Stimulated activated naive CD8-positive, alpha-beta T cell treated with anti-CD3 and anti-CD28 coated beads, Interleukin-15, Interleukin-2, amounts not matched to agents 100 ng/mL and 50 ng/mL, for 24 hours (primary cell): ENCODE measurements around the gene MYT1.
"Not testable (repeated sequence)": the region's sequence is repeated elsewhere in the genome, so short reads cannot be mapped to it uniquely, and the experiment has no call there.

Experiments
- H3K27ac Mint-ChIP-seq: one replicate; pipeline ENCODE4 v1.8.0; 2021; ENCODE audit warnings: mild to moderate bottlenecking, mixed read lengths
- H3K27me3 Mint-ChIP-seq: one replicate; pipeline ENCODE4 v1.8.0; 2021; ENCODE audit warnings: mixed read lengths
- H3K36me3 Mint-ChIP-seq: one replicate; pipeline ENCODE4 v1.8.0; 2021; ENCODE audit warnings: low read depth, mixed read lengths
- H3K4me1 Mint-ChIP-seq: one replicate; pipeline ENCODE4 v1.8.0; 2021; ENCODE audit warnings: low read depth, mixed read lengths
- H3K4me3 Mint-ChIP-seq: one replicate; pipeline ENCODE4 v1.8.0; 2021; ENCODE audit warnings: mild to moderate bottlenecking, mixed read lengths
- H3K9me3 Mint-ChIP-seq: one replicate; pipeline ENCODE4 v1.8.0; 2021; ENCODE audit warnings: mixed read lengths

The MYT1 gene

DNA sequence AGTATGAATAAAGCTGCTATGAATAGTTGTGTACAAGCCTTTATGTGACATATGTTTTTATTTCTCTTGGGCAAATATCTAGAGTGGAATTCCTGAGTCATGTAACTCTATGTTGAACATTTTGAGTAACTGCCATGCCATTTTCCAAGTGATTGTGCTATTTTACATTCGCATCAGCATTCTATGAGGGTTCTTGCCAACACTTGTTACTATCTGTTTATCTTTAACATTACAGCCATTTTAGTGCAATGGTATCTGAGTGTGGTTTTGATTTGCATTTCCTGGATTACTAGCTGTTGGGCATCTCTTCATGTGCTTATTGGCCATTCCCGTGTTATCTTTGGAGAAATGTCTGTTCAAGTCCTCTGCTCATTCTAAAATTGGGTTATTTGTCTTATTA is 19.1 kb downstream of the MYT1 start:
- H3K36me3 Mint-ChIP-seq: no peaks in the 10 kb centered on the region
- H3K4me1 Mint-ChIP-seq: peaks cover 18% of the 10 kb centered on the region
- H3K9me3 Mint-ChIP-seq: peaks cover 6% of the 10 kb centered on the region
- H3K27me3 Mint-ChIP-seq: no peaks in the 10 kb centered on the region
- no peak overlapping the region for H3K4me3 Mint-ChIP-seq
- no peak overlapping the region for H3K27ac Mint-ChIP-seq

DNA sequence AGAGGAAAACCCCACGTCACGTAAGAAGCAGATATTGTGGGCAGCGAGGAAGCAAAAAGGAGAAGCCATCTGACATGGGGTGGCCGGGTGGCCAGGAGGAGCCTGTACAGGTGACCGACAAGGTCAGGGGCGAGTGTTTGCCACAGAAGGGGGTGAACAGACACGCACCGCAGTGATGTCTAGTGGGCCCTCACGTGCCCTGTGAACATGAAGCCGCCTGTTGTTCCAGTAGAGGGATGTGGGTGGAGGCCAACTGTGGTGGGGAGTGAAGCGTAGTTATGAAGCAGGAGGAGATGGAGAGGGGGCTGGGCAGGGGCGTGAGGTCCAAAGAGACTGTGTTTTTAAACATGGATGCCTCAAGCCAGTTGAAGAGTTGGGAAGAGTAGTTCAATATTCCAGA is 20.5 kb downstream of the MYT1 start:
- H3K27me3 Mint-ChIP-seq: no peaks in the 10 kb centered on the region
- H3K27ac Mint-ChIP-seq: no peak overlapping the region
- peaks cover 16% of the 10 kb centered on the region for H3K4me1 Mint-ChIP-seq
- H3K4me3 Mint-ChIP-seq: no peak overlapping the region
- H3K9me3 Mint-ChIP-seq: peaks cover 4% of the 10 kb centered on the region
- no peaks in the 10 kb centered on the region for H3K36me3 Mint-ChIP-seq

DNA sequence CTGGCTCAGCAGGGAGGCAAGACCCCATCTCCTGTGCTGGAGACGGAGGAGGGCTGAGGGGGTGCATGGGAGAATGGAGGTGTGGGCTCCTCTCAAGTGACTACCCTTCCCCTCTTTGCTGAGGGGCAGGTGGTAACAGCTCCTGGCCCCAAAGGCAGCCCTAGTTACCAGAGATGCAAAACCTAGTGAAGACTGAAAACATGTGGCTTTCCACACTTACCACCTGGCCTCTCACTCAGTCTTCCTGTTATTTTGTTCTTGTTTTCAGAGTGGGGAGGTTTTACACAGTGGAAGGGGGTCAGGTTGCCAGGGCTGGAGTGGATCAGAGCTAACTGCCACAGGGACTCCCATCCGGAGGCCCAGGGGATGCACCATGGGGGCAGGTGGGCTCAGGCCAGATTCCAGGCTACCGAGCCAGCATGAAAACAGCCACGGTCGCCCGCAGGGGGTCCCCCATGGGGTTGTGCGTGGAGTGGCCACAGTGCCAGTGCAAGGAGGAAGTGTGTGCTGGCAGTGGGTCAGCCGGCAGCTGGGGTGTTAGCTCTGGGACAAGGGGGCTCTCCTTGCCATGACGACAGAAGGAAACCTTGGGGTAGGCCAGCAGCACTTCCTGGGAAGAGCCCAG is 21.1 kb downstream of the MYT1 start:
- H3K27me3 Mint-ChIP-seq: no peaks in the 10 kb centered on the region
- no peak overlapping the region for H3K27ac Mint-ChIP-seq
- H3K9me3 Mint-ChIP-seq: no peaks in the 10 kb centered on the region
- H3K4me3 Mint-ChIP-seq: no peak overlapping the region
- peaks cover 10% of the 10 kb centered on the region for H3K4me1 Mint-ChIP-seq
- H3K36me3 Mint-ChIP-seq: no peaks in the 10 kb centered on the region

DNA sequence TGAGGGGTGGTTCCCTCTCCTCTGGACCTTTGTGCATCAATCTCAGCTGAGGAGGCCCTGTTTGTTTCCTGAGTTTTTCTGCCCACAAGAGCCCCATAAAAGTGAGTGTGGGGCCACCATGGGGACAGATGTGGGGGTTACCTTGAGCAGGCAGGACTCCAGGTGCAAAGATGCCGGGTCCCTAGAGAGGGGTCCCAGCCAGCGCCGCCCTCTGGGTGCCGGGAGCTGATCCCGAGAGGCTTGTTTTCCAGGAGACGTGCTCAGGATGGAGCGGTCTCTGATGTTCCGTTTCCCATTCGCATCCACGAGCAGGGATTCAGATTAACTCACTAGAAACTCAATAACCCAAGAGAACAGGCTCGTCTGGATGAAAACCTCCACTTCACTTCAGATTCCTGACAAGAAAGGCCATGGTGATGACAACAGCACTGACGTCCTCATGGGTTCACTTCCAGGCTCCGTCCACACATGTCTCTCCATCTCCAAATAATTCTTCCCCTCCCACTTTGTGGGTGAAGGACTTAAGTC is 21.9 kb downstream of the MYT1 start:
- Mint-ChIP-seq H3K9me3 (no peaks in the 10 kb centered on the region), H3K27ac (no peak overlapping the region), H3K4me1 (peaks cover 3% of the 10 kb centered on the region), H3K27me3 (no peaks in the 10 kb centered on the region), H3K36me3 (no peaks in the 10 kb centered on the region), H3K4me3 (no peak overlapping the region)

DNA sequence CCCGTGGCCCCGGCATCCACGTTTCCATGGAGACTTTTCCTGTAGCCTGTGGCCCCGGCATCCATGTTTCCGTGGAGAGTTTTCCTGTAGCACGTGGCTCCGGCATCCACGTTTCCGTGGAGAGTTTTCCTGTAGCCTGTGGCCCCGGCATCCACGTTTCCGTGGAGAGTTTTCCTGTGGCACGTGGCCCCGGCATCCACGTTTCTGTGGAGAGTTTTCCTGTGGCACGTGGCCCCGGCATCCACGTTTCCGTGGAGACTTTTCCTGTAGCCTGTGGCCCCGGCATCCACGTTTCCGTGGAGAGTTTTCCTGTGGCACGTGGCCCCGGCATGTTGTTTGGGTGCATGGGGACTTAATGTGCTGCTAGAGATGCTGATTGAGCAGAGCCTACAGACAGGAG is 23.0 kb downstream of the MYT1 start:
- H3K27me3 Mint-ChIP-seq, H3K9me3 Mint-ChIP-seq, H3K4me1 Mint-ChIP-seq, H3K36me3 Mint-ChIP-seq, H3K4me3 Mint-ChIP-seq, H3K27ac Mint-ChIP-seq: not testable (repeated sequence)

DNA sequence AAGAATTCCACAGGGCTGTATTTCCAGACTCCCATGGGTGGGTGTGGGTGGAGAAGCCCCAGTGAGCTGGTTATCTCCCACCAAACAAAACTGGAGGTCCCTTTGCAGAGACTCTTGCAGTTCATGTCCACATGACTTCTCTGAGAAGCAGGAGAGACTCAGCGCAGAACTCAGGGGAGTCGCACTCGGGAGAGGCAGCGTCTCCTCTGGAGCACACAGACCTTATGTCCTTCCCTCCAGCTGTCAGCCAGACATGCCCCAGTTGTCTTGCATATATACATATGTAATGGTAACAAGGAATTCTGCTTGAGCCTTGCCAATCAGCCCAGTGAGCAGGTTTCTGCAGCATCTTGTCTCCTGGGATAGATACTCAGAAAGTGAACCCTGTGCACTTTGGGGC is 23.8 kb downstream of the MYT1 start:
- Mint-ChIP-seq H3K9me3 (no peaks in the 10 kb centered on the region), H3K4me1 (no peaks in the 10 kb centered on the region), H3K27me3 (peaks cover 6% of the 10 kb centered on the region), H3K27ac (no peak overlapping the region), H3K4me3 (no peak overlapping the region), H3K36me3 (no peaks in the 10 kb centered on the region)

DNA sequence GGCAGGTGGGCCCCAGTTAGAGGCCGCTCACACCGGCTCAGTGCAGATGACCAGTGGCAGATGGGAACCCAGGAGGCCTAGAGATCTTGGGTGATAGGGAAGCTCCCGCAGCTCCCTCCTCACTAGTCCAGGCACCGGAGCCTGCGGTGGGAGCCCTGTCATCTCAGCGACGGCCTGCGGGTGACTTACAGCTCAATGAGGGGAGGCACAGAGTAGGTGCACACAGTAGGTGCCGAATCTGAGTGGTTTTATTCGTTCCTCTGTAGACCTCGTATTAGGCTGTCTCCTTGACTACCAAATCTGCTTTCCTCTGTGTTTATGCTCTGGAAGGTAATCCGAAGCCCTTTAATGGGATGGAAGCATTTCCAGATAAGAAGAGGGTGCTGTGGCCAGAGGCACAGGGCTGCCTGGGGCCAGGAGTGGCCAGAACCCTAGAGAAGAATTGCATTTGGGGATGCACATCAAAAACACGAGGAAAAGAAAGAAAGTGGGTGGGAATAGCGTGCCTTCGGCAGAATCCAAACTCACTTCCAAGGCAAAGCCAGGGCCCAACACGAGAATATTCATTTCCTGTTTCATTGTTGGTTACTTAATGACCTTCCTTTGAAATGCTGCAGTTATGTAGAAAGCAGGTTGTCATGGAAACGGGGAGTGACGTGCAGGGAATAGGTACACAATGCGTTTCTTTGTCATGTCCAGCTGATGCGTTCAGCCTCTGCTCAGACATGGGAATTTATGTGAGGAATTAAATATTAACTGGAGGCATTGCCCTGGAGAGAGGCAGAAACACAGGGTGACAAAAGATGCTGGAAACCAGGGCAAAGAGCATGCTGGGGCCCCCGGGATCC is 24.7 kb downstream of the MYT1 start:
- Mint-ChIP-seq H3K36me3 (no peaks in the 10 kb centered on the region), H3K9me3 (no peaks in the 10 kb centered on the region), H3K4me3 (no peak overlapping the region), H3K27me3 (peaks cover 7% of the 10 kb centered on the region), H3K27ac (no peak overlapping the region), H3K4me1 (no peaks in the 10 kb centered on the region)

DNA sequence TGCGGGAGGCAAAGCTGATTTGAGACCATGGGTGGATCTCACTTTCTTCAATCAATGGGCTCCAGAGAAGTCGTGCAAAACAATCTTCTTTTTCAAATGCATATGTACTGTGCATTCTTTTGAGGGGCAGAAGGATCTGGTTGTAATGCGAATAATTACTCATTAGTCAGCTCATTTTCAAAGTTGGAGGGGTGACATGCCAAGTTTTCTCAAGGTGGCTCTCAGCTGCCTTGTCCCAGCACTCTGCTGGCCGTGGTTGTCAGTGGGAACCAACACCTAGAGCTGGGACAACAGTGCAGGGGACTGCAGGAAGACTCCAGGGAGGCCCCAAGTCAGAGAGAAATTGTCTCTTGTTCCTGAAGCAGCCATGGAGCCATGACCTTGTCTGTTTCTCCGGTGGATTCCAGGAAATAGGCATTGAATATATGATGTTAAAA is 25.3 kb downstream of the MYT1 start:
- no peak overlapping the region for H3K27ac Mint-ChIP-seq
- no peaks in the 10 kb centered on the region for H3K36me3 Mint-ChIP-seq
- H3K27me3 Mint-ChIP-seq: peaks cover 7% of the 10 kb centered on the region
- no peak overlapping the region for H3K4me3 Mint-ChIP-seq
- H3K4me1 Mint-ChIP-seq: no peaks in the 10 kb centered on the region
- no peaks in the 10 kb centered on the region for H3K9me3 Mint-ChIP-seq

DNA sequence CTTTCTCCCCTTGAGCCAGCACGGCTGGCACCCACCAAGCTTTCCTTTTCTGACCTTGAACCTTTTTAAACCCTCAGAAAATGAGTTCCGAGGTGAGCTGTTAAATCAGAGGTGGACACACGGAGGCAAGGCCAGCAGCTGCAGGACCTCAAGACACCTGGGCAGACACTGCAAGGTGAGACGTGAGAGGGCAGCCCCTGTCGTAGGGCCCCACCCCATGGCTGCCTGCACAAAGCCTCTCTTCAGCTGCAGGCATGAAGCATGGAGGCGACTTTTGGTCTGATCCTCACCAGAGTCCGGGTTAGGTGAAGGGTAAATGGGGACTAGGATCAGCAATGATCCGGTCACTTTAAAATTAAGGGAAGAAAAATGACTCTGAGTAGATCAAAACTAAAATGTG is 25.7 kb downstream of the MYT1 start:
- Mint-ChIP-seq H3K27ac (no peak overlapping the region), H3K36me3 (no peaks in the 10 kb centered on the region), H3K4me1 (no peaks in the 10 kb centered on the region), H3K9me3 (no peaks in the 10 kb centered on the region), H3K27me3 (peaks cover 7% of the 10 kb centered on the region), H3K4me3 (no peak overlapping the region)

DNA sequence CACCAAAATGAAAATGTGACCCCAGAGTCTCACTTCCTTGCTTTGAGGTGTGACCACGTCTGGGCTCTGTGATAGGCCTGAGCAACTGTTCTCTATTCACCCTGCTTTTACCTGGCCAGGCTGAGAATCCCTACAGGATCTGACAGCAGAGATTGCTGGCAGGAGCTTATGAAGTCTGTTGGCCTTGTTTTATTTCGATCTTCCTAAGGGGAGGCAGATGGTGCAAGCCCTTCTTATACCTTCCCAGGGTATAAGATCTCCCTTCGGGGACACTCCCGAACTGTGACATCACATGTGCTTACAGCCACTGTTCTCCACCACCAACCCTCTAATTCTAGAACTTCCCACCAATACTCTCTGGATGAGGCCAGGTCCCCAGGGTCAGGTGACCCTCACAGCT is 26.8 kb downstream of the MYT1 start:
- Mint-ChIP-seq H3K9me3 (no peaks in the 10 kb centered on the region), H3K4me3 (no peak overlapping the region), H3K36me3 (no peaks in the 10 kb centered on the region), H3K27me3 (peaks cover 7% of the 10 kb centered on the region), H3K4me1 (no peaks in the 10 kb centered on the region), H3K27ac (no peak overlapping the region)

DNA sequence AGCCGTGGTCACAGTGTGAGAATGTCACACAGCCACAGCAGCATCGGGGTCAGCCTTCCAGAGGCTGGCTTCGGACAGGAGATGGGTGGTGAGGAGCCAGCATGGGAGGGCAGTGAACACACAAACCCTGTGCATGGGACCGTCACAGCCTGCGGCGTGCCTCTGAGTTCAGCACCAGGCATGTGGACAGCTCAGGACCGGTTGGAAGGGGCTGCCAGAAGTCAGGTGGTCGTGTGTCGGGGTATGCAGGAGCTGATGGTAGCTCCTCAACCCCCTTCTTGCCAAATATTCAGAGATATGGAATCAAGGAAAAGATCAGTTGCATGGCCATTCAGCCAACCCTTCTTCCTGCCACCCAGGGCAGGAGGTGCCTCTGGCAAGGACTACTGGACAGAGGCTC is 28.2 kb downstream of the MYT1 start:
- H3K4me3 Mint-ChIP-seq: no peak overlapping the region
- H3K27ac Mint-ChIP-seq: no peak overlapping the region
- H3K9me3 Mint-ChIP-seq: no peaks in the 10 kb centered on the region
- H3K27me3 Mint-ChIP-seq: peaks cover 10% of the 10 kb centered on the region
- H3K4me1 Mint-ChIP-seq: no peaks in the 10 kb centered on the region
- H3K36me3 Mint-ChIP-seq: no peaks in the 10 kb centered on the region

DNA sequence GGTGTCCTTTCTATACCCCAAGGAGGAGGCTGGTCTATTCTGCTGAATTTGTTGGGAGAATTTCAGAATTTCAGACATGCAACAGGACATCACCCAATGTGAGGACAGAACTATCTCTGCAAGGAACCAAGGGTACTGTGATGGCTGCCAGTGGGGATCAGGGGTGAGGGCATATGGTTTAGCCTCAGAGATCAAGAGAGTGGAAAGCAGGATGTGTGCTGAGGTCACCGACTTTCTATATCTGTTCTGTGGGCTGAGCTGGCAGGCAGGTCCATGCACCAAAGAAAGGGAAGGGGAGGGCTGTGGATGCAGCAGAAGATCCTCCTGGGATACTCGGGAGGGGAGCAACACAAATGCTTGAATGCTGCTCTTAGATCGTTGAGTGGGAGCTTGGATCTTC is 28.8 kb downstream of the MYT1 start:
- no peak overlapping the region for H3K4me3 Mint-ChIP-seq
- H3K27me3 Mint-ChIP-seq: peaks cover 11% of the 10 kb centered on the region
- no peaks in the 10 kb centered on the region for H3K9me3 Mint-ChIP-seq
- no peaks in the 10 kb centered on the region for H3K36me3 Mint-ChIP-seq
- H3K27ac Mint-ChIP-seq: no peak overlapping the region
- H3K4me1 Mint-ChIP-seq: no peaks in the 10 kb centered on the region

DNA sequence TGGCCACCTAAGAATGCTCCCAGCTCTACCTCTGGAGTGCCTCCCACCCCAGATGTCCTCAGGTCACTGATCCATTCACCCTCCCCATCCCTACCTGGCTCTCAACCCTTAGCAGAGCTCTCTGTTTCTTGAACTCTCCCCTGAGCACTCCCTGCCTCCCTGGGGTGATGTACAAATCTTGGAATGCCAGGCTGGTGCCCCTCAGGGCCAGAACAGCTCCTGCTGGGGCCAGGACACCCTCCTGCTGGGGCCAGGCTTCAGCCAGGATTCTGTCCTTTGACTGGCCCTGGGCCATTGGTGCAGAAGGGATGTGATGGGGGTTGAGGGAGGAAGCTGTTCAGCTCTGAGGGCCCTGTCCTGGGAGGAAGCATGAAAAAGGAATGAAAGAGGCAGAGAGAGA is 30.0 kb downstream of the MYT1 start:
- H3K9me3 Mint-ChIP-seq: no peaks in the 10 kb centered on the region
- H3K27me3 Mint-ChIP-seq: peaks cover 11% of the 10 kb centered on the region
- no peaks in the 10 kb centered on the region for H3K4me1 Mint-ChIP-seq
- H3K27ac Mint-ChIP-seq: no peak overlapping the region
- no peaks in the 10 kb centered on the region for H3K36me3 Mint-ChIP-seq
- H3K4me3 Mint-ChIP-seq: no peak overlapping the region

DNA sequence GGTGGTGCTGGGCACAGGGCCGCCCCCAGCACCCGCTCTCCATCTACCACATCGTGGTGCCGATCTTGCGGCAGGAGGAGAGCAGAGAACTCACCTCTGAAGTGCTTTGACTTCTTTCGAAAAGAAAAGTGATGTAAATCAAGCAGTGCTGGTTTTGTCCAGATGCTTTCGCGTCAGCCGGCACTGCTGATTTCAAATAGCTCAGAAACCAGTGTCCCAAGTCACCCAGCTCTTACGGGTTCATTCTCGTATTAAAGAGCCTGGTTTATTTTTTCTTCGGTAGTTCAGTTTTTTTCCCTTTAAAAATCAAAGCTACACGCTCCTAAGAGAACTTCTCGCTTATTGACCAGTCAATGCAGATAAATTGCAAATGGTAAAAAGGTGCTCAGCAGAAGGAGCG is 32.1 kb downstream of the MYT1 start:
- H3K4me1 Mint-ChIP-seq: no peaks in the 10 kb centered on the region
- H3K9me3 Mint-ChIP-seq: no peaks in the 10 kb centered on the region
- no peak overlapping the region for H3K27ac Mint-ChIP-seq
- H3K27me3 Mint-ChIP-seq: peaks cover 11% of the 10 kb centered on the region
- H3K36me3 Mint-ChIP-seq: no peaks in the 10 kb centered on the region
- no peak overlapping the region for H3K4me3 Mint-ChIP-seq

DNA sequence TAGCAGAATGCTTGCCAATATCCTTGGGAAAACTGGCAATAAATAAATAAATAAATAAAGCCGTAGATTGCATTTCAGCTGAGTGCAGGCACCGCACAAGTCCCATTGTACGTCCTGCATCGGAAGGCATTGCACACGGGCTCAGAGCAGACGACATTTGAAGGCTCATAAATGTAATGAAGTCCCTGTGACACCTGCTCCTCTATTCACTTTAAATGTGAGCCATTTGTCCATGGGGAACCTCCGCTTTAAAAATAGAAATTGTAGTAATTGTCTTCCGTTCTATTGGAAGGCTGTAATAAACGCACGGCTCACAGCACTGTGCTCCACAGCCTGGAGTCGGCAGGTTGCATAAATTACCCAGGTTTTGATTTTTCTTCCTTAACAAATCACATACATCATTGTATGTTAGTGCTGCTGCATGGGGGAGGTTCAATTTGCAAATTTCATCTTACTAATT is 32.6 kb downstream of the MYT1 start:
- Mint-ChIP-seq H3K27me3 (peaks cover 8% of the 10 kb centered on the region), H3K9me3 (no peaks in the 10 kb centered on the region), H3K36me3 (no peaks in the 10 kb centered on the region), H3K27ac (no peak overlapping the region), H3K4me3 (no peak overlapping the region), H3K4me1 (no peaks in the 10 kb centered on the region)
